Left colon (tissue), 2 donors: ENCODE measurements around the gene FYN. TPM values are rescaled to one million over a fixed set of nuclear protein-coding genes. Genes with fewer than 3 reads are reported as not detected.

Source experiments
- ATAC-seq: fragments of 200-7000 bp; cut with Tn5 transposase; one replicate; pipeline ENCODE4 v1.9.1; 2020; ENCODE audit warnings: mild to moderate bottlenecking, moderate library complexity
- DNase-seq, 2 donors: peaks; one replicate each; pipeline ENCODE4 v3.0.0-alpha.2; 2020
- intact Hi-C, 2 donors: fragments of 100-400 bp; cut with DNase I in 1 of 2; cut with micrococcal nuclease in 1 of 2; formaldehyde crosslinking; loops; one replicate each; pipeline versions ENCODE4 v1.11.2 to v1.14.0; 2022; cut with DNase I, micrococcal nuclease
- total RNA-seq, 2 donors: library from RNA; stranded (reverse); fragmentation: NEBNext Ultra II Directional; extraction: Animal tissue kit (Norgen Biotek cat#: 25700); gene quantifications; one replicate each; pipeline ENCODE4 v1.2.1, GENCODE V29; 2021
- donor health status: DM: no; HTN: no; CAD: no.
- donor health status: DM: yes; HTN: yes; CAD: no.

The FYN gene
- total RNA-seq, 2 donors from 2014 or later: 16.0 to 23.8 TPM

GRCh38 chr6:111669326-111669725 is 203.9 kb downstream of the FYN start:
- intact Hi-C loops: no loop called here
- DNase-seq (no peak), ATAC-seq (no peak)

- DNase-seq (no peak), ATAC-seq (no peak)
- intact Hi-C loops: no loop called here
Measured at GRCh38 chr6:111668410-111668809, 204.8 kb downstream of the FYN start.

- intact Hi-C loops: no loop called here
- DNase-seq (no peak), ATAC-seq (no peak)
Measured at GRCh38 chr6:111667931-111668330, 205.3 kb downstream of the FYN start.

GRCh38 chr6:111666847-111667246 is 206.4 kb downstream of the FYN start:
- intact Hi-C loops: no loop called here
- DNase-seq: no peak
- ATAC-seq: peak; percentile 25

- intact Hi-C loops: no loop called here
- ATAC-seq (no peak), DNase-seq (no peak)
Measured at GRCh38 chr6:111664565-111665030, 208.7 kb downstream of the FYN start.

- ATAC-seq (no peak), DNase-seq (no peak)
- intact Hi-C loops: no loop called here
Measured at GRCh38 chr6:111663692-111664564, 209.3 kb downstream of the FYN start.

GRCh38 chr6:111662794-111663593 is 210.3 kb downstream of the FYN start:
- ATAC-seq (peak; percentile 17), DNase-seq (peak in 1 of 2 donors; percentile 54)
- intact Hi-C loops: no loop called here

- ATAC-seq: peak; percentile 32
- intact Hi-C loops: no loop called here
- no peak for DNase-seq
Measured at GRCh38 chr6:111662072-111662793, 211.0 kb downstream of the FYN start.

- no peak for DNase-seq
- ATAC-seq: peak; percentile 75
- intact Hi-C loops: no loop called here
Measured at GRCh38 chr6:111661541-111662061, 211.7 kb downstream of the FYN start.

- intact Hi-C loops: no loop called here
- DNase-seq: no peak
- ATAC-seq: no peak
Measured at GRCh38 chr6:111660531-111660930, 212.7 kb downstream of the FYN start.

- DNase-seq: no peak
- intact Hi-C loops: no loop called here
- no peak for ATAC-seq
Measured at GRCh38 chr6:111658462-111659154, 214.6 kb downstream of the FYN start.

- intact Hi-C loops: no loop called here
- DNase-seq: no peak
- ATAC-seq: no peak
Measured at GRCh38 chr6:111657146-111657545, 216.1 kb downstream of the FYN start.

- intact Hi-C loops: no loop called here
- DNase-seq (no peak), ATAC-seq (peak; percentile 85)
Measured at GRCh38 chr6:111653979-111654378, 219.3 kb downstream of the FYN start.

GRCh38 chr6:111653434-111653833 is 219.8 kb downstream of the FYN start:
- ATAC-seq: no peak
- no peak for DNase-seq
- intact Hi-C loops: no loop called here

- intact Hi-C loops: no loop called here
- DNase-seq: no peak
- no peak for ATAC-seq
Measured at GRCh38 chr6:111652156-111652555, 221.1 kb downstream of the FYN start.

GRCh38 chr6:111651185-111652034 is 221.8 kb downstream of the FYN start:
- ATAC-seq (no peak), DNase-seq (no peak)
- intact Hi-C loops: no loop called here

GRCh38 chr6:111650049-111650448 is 223.2 kb downstream of the FYN start:
- no peak for ATAC-seq
- DNase-seq: no peak
- intact Hi-C loops: no loop called here

- intact Hi-C loops: no loop called here
- no peak for DNase-seq
- no peak for ATAC-seq
Measured at GRCh38 chr6:111648100-111648499, 225.2 kb downstream of the FYN start.
